Brain microvascular endothelial cell (primary cell): Measurements from ENCODE around the gene PUS3.

ENCODE experiments used
- DNase-seq: peaks from one replicate; pipeline ENCODE4 v3.0.0-alpha.2; 2020
- H3K27ac ChIP-seq: fragments of 250-450 bp; sonication (Bioruptor Pico); 2 replicates; pipeline ENCODE4 v1.5.1; 2020; ENCODE audit warnings: mild to moderate bottlenecking, moderate library complexity
- H3K27me3 ChIP-seq: fragments of 250-450 bp; sonication (Bioruptor Pico); replicated peaks from 2 replicates; pipeline ENCODE4 v1.5.1; 2020; ENCODE audit warnings: mild to moderate bottlenecking
- H3K36me3 ChIP-seq: fragments of 250-450 bp; sonication (Bioruptor Pico); replicated peaks from 2 replicates; pipeline ENCODE4 v1.5.1; 2020; ENCODE audit warnings: mild to moderate bottlenecking
- H3K4me3 ChIP-seq: 2 replicates; pipeline ENCODE4 v1.5.1; 2011; ENCODE audit warnings: low read depth, mild to moderate bottlenecking, control low read depth, low read length, moderate library complexity
- in situ Hi-C: cut with HindIII; loops from 2 replicates; pipeline ENCODE4 v1.10.0; 2017; ENCODE audit warnings: low sequenced_read_pairs, low pct_ligation_motif_present
- TF ChIP-seq, protein P1 (sequence below): IDR thresholded peaks from 2 replicates; pipeline ENCODE4 v1.5.1; 2011; ENCODE audit warnings: low read depth, mild to moderate bottlenecking, moderate library complexity, low read length, control low read depth, inconsistent platforms; ENCODE audit errors: missing control alignments

The PUS3 gene

DNA sequence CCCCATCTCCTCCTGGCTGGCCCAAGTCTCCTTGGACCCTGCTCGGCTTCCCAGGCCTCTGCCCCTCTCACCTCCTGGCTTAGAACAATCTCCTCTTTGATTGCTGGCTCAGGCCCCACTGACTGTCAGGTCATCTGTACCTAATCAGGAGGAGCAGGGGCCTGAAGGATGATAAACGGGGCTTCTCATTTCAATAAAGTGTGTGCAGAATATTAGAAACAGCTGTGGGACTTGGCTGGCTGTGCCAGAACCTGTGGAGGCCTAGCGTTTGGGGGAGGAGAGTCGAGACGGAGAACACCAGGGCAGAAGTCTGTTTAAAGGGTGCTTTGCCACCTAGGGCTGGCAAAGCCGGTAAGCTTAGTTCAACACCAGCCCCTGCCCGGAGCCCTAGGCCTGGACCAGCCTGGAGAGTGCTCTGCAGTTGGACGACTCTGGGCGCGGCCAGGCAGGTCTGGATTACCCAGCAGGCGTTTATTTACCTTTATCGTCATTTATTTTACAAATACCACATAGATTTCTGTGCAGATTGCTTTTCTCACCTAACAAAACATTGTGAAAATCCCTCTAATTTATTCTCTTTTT, 32.7 kb upstream of the PUS3 start:
- H3K27me3 ChIP-seq = no peaks in the 10 kb centered on the region
- TF ChIP-seq, protein P1, sequence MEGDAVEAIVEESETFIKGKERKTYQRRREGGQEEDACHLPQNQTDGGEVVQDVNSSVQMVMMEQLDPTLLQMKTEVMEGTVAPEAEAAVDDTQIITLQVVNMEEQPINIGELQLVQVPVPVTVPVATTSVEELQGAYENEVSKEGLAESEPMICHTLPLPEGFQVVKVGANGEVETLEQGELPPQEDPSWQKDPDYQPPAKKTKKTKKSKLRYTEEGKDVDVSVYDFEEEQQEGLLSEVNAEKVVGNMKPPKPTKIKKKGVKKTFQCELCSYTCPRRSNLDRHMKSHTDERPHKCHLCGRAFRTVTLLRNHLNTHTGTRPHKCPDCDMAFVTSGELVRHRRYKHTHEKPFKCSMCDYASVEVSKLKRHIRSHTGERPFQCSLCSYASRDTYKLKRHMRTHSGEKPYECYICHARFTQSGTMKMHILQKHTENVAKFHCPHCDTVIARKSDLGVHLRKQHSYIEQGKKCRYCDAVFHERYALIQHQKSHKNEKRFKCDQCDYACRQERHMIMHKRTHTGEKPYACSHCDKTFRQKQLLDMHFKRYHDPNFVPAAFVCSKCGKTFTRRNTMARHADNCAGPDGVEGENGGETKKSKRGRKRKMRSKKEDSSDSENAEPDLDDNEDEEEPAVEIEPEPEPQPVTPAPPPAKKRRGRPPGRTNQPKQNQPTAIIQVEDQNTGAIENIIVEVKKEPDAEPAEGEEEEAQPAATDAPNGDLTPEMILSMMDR = no peak
- H3K36me3 ChIP-seq = no peaks in the 10 kb centered on the region
- in situ Hi-C loops = loop anchor here (25.0 kb wide), 1 partner anchor 252 kb away; no protein-coding TSS in a partner anchor
- no peak overlapping the region for H3K4me3 ChIP-seq
- no peak for DNase-seq
- H3K27ac ChIP-seq = no peak overlapping the region

DNA sequence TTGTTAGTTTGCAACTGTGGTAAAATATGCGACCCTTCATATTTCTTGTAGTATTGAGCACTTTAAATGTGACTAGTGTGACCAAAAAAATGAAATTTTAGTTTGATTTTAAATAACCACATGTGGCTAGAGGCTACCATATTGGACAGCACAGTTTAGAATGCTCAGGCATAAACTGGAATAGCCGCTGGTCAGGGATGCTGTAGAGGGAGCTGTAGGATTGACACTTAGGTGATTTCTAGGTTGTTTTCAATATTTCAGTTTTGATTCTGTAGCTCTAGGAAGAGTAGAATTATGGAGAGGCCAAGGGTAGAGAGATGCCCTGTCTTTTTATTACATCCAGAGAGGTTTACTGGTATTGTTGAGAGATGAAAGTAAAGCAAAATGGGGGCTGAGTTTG, 32.0 kb upstream of the PUS3 start:
- Histone ChIP-seq H3K4me3 (no peak overlapping the region), H3K27me3 (no peaks in the 10 kb centered on the region), H3K36me3 (no peaks in the 10 kb centered on the region), H3K27ac (no peak overlapping the region)
- in situ Hi-C loops = loop anchor here (25.0 kb wide), 1 partner anchor 252 kb away; no protein-coding TSS in a partner anchor
- TF ChIP-seq, protein P1 = peak; percentile 25
- no peak for DNase-seq

DNA sequence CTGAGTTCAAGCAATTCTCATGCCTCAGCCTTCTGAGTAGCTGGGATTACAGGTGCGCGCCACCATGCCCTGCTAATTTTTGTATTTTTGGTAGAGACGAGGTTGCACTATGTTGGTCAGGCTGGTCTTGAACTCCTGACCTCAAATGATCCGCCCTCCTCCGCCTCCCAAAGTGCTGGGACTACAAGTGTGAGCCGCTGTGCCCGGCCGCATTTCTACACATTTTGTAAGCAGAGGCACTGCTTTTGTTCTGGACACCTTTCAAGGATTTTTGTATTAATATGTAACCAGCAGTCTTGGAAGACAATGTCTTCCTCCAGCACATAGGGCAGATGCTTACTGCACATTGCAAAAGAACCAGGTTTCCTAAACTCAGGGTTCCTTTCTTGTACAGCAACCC, 31.5 kb upstream of the PUS3 start:
- TF ChIP-seq, protein P1 = no peak
- Histone ChIP-seq H3K36me3 (no peaks in the 10 kb centered on the region), H3K27me3 (no peaks in the 10 kb centered on the region), H3K4me3 (no peak overlapping the region), H3K27ac (no peak overlapping the region)
- in situ Hi-C loops = loop anchor here (25.0 kb wide), 1 partner anchor 253 kb away; no protein-coding TSS in a partner anchor
- no peak for DNase-seq

DNA sequence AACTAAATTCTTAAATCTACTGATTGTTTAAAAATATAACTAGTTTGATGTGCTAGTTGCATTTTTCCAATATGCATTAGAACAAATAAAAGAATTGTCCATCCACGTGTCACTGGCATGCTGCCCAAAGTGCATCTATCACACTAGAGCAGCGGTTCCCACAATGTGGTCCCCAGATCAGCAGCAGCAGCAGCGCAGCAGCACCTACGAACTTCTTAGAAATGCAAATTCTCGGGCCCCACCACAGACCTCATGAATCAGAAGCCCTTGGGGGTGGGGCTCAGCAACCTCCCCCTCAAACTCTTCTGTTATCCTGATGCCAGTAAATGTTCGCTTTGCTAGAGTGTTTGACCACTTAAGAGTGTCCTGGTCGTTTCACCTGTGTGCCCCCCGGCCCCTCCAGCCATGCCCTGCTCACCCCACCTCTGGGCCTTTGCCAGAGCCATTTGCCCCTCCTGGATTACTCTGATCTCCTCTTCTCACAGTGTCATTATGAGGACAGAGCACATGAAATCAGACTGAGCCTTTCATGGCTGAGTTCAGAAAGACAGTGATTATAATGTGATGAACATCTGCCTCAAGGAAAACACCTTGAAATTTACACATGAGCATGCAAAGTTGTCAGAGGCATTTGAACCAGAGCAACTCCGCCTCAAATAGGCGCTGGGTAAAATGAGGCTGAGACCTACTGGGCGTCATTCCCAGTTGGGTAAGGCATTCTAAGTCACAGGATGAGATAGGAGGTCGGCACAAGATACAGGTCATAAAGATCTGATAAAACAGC, 30.2 kb upstream of the PUS3 start:
- no peaks in the 10 kb centered on the region for H3K36me3 ChIP-seq
- H3K4me3 ChIP-seq = no peak overlapping the region
- TF ChIP-seq, protein P1 = no peak
- H3K27me3 ChIP-seq = no peaks in the 10 kb centered on the region
- in situ Hi-C loops = loop anchor here (25.0 kb wide), 1 partner anchor 254 kb away; no protein-coding TSS in a partner anchor
- H3K27ac ChIP-seq = no peak overlapping the region
- DNase-seq = no peak

DNA sequence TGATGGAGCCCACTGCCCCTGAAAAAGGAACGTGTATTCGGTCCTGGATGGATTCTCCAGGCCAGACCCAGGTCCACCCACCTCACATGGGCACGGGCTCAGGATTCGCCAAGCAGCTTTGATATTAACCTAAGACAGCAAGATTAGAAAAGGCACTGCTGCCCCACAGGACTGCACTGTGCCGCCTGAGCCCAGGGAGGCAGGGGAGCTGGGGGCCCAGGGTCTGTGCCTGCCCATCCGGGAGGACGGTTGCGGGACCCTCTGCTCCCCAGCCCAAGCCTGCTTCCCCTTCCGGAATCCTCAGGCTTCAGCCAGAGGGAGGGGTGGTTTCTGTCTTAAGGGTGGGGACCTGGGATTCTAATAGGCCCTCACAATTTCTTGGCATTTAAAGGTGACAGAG, 29.3 kb upstream of the PUS3 start:
- in situ Hi-C loops = loop anchor here (25.0 kb wide), 1 partner anchor 255 kb away; no protein-coding TSS in a partner anchor
- H3K27me3 ChIP-seq = peaks cover 2% of the 10 kb centered on the region

More for the DNA sequence above, 29.3 kb upstream of the PUS3 start:
- Histone ChIP-seq H3K27ac (no peak overlapping the region), H3K4me3 (no peak overlapping the region), H3K36me3 (no peaks in the 10 kb centered on the region)
- no peak for DNase-seq
- TF ChIP-seq, protein P1 = no peak
